Osteoblast (primary cell): ENCODE results near the gene UBR3. TPM values are rescaled to one million over a fixed set of nuclear protein-coding genes. Genes with fewer than 3 reads are reported as not detected.
"Not testable (repeated sequence)": the region's sequence is repeated elsewhere in the genome, so short reads cannot be mapped to it uniquely, and the experiment has no call there.

Source experiments
- DNase-seq: peaks from one replicate; pipeline ENCODE4 v3.0.0; 2011; ENCODE audit warnings: low spot score, mixed read lengths; ENCODE audit not compliant: insufficient read length; ENCODE audit errors: missing footprints
- H2AFZ ChIP-seq: 2 replicates; pipeline ENCODE4 v1.6.0; 2011; ENCODE audit warnings: mild to moderate bottlenecking, low read length
- H3K27ac ChIP-seq: 2 replicates; pipeline ENCODE4 v1.5.1; 2011; ENCODE audit warnings: mild to moderate bottlenecking, low read depth, low read length, moderate library complexity
- H3K27me3 ChIP-seq: 2 replicates; pipeline ENCODE4 v1.6.0; 2012; ENCODE audit warnings: mild to moderate bottlenecking, control low read depth, inconsistent platforms, low read length, moderate library complexity; ENCODE audit not compliant: insufficient read depth
- H3K36me3 ChIP-seq: 2 replicates; pipeline ENCODE4 v1.5.1; 2011; ENCODE audit warnings: mild to moderate bottlenecking, low read length, control low read depth, moderate library complexity; ENCODE audit not compliant: insufficient read depth
- H3K4me1 ChIP-seq: 2 replicates; pipeline ENCODE4 v1.5.1; 2011; ENCODE audit warnings: mild to moderate bottlenecking, low read length, control low read depth, moderate library complexity; ENCODE audit not compliant: insufficient read depth
- H3K4me2 ChIP-seq: 2 replicates; pipeline ENCODE4 v1.6.0; 2011; ENCODE audit warnings: mild to moderate bottlenecking, low read length; ENCODE audit not compliant: insufficient read depth
- H3K4me3 ChIP-seq: fragments of 200-600 bp; sonication (generic); 3 replicates; pipeline ENCODE4 v1.5.1; 2012; ENCODE audit warnings: mild to moderate bottlenecking, low read length, inconsistent platforms; ENCODE audit not compliant: insufficient read depth
- H3K79me2 ChIP-seq: 2 replicates; pipeline ENCODE4 v1.6.0; 2012; ENCODE audit warnings: mild to moderate bottlenecking, low read length, control low read depth, inconsistent platforms; ENCODE audit not compliant: insufficient read depth
- H3K9me3 ChIP-seq: 2 replicates; pipeline ENCODE4 v1.5.1; 2011; ENCODE audit warnings: low read depth, low read length, control low read depth
- H4K20me1 ChIP-seq: 2 replicates; pipeline ENCODE4 v1.6.0; 2012; ENCODE audit warnings: mild to moderate bottlenecking, low read length, control low read depth; ENCODE audit not compliant: insufficient read depth
- total RNA-seq: library from RNA; depleted of rRNA; stranded (reverse); fragments of >200 nt; gene quantifications from 2 replicates; pipeline ENCODE4 v1.2.3, GENCODE V29; 2012
- TF ChIP-seq, protein P1 (sequence below): IDR thresholded peaks from 2 replicates; pipeline ENCODE4 v1.5.1; 2011; ENCODE audit warnings: mild to moderate bottlenecking, low read depth, low read length, moderate library complexity; ENCODE audit errors: extremely low read depth

Gene UBR3
- total RNA-seq, 1 donor = 42.7 TPM

DNA sequence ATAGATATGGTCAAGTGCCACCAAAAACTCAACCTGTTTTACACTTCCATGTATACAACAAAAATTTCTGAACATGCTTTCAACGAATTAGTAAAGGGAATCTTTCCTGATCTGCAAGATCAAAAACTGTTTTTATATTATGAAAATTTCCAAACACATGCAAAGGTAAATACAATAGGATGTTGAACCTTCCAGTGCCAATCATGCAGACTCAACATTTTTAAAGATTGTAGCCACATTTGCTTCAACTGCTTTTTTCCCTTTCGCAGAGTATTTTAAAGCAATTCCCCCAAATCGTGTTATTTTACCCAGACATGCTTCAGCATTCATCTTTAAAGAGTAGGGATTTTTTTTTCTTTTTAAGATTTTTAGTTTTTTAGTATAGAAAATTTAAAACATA, 40.3 kb downstream of the UBR3 start:
- H2AFZ ChIP-seq = no peak overlapping the region
- H3K9me3 ChIP-seq = no peaks in the 10 kb centered on the region
- H3K27ac ChIP-seq = no peak overlapping the region
- H3K27me3 ChIP-seq = no peaks in the 10 kb centered on the region
- H3K36me3 ChIP-seq = no peaks in the 10 kb centered on the region
- H3K79me2 ChIP-seq = peaks cover 68% of the 10 kb centered on the region
- DNase-seq = no peak
- no peaks in the 10 kb centered on the region for H3K4me1 ChIP-seq
- H3K4me2 ChIP-seq = no peak overlapping the region
- TF ChIP-seq, protein P1, sequence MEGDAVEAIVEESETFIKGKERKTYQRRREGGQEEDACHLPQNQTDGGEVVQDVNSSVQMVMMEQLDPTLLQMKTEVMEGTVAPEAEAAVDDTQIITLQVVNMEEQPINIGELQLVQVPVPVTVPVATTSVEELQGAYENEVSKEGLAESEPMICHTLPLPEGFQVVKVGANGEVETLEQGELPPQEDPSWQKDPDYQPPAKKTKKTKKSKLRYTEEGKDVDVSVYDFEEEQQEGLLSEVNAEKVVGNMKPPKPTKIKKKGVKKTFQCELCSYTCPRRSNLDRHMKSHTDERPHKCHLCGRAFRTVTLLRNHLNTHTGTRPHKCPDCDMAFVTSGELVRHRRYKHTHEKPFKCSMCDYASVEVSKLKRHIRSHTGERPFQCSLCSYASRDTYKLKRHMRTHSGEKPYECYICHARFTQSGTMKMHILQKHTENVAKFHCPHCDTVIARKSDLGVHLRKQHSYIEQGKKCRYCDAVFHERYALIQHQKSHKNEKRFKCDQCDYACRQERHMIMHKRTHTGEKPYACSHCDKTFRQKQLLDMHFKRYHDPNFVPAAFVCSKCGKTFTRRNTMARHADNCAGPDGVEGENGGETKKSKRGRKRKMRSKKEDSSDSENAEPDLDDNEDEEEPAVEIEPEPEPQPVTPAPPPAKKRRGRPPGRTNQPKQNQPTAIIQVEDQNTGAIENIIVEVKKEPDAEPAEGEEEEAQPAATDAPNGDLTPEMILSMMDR = no peak
- H4K20me1 ChIP-seq = peaks cover 8% of the 10 kb centered on the region
- H3K4me3 ChIP-seq = no peak overlapping the region

DNA sequence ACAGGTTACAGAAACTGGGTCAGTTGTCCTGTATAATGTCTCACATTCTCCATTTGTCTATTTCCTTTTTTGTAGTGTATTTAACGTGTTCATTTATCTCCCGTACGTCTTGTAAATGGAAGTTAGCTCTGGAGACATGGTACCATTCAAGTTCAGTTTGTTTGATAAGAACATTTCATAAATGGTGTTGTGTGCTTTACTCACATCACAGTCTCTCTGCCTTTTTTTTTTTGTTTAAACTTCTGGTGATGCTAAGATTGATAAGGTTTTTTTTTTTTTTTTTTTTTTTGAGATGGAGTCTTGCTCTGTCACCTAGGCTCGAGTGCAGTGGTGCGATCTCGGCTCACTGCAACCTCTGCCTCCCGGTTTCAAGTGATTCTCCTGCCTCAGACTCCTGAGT, 41.7 kb downstream of the UBR3 start:
- Histone ChIP-seq H3K9me3 (no peaks in the 10 kb centered on the region), H2AFZ (no peak overlapping the region), H3K27me3 (no peaks in the 10 kb centered on the region), H3K4me1 (no peaks in the 10 kb centered on the region), H3K4me3 (no peak overlapping the region), H3K27ac (no peak overlapping the region), H4K20me1 (peaks cover 8% of the 10 kb centered on the region), H3K4me2 (no peak overlapping the region), H3K36me3 (no peaks in the 10 kb centered on the region), H3K79me2 (peaks cover 56% of the 10 kb centered on the region)
- DNase-seq = no peak
- TF ChIP-seq, protein P1 = no peak

DNA sequence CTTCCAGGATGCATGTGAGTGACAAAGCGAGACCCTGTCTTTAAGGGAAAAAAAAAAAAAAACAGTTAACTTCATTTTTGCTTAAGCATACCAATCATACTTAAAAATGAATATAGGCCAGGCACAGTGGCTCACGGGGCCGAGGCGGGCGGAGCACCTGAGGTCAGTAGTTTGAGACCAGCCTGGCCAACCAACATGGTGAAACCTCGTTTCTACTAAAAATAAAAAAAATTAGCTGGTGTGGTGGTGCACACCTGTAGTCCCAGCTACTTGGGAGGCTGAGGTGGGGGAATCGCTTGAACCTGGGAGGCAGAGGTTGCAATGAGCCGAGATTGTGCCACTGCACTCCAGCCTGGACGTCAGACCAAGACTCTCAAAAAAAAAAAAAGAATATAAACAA, 44.1 kb downstream of the UBR3 start:
- H3K4me3 ChIP-seq, H3K36me3 ChIP-seq, H4K20me1 ChIP-seq, H3K27me3 ChIP-seq, DNase-seq, H3K27ac ChIP-seq, H3K4me2 ChIP-seq, H2AFZ ChIP-seq, H3K4me1 ChIP-seq, H3K9me3 ChIP-seq: not testable (repeated sequence)
- H3K79me2 ChIP-seq = peaks cover 39% of the 10 kb centered on the region

DNA sequence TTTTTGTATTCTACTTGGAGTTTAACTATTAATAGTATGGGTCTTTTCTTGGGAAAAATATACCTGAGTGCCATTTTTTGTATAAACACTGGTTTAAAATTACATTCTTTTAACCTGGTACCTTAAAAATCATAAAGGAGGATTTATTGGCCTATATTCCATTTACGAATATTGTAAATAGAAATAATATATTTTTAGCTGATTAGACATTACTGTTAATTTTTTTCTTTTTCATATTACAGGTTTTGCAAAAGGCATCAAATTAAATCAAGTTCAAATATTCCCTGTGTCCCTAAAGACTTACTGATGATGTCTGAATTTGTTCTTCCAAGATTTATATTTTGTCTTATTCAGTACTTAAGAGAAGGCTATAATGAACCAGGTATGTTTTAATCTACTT, 44.7 kb downstream of the UBR3 start:
- Histone ChIP-seq H3K27me3 (no peaks in the 10 kb centered on the region), H3K4me3 (no peak overlapping the region), H3K9me3 (no peaks in the 10 kb centered on the region), H3K36me3 (peaks cover 4% of the 10 kb centered on the region), H2AFZ (no peak overlapping the region), H3K4me2 (no peak overlapping the region), H3K79me2 (peaks cover 36% of the 10 kb centered on the region), H3K27ac (no peak overlapping the region), H4K20me1 (peaks cover 8% of the 10 kb centered on the region), H3K4me1 (no peaks in the 10 kb centered on the region)
- DNase-seq = no peak
- TF ChIP-seq, protein P1 = no peak
